OCI-LY7 (cell line): Measurements from ENCODE around the gene CCNB2. TPM values are rescaled to one million over a fixed set of nuclear protein-coding genes. Genes with fewer than 3 reads are reported as not detected.

Source experiments
- BruUV-seq: library from RNA; stranded (reverse); fragments of 400-500 nt; replicated peaks from 2 replicates; lab custom pipeline; 2021; lab: Mats Ljungman, UMichigan
- CTCF ChIA-PET: fragments of 300-600 bp; sonication (Branson Sonifier 250); formaldehyde crosslinking; loops from one replicate; lab custom pipeline; 2022; ENCODE audit warnings: antibody characterized with exemption; ENCODE audit not compliant: unreplicated experiment; lab: Charles Lee
- POLR2A ChIA-PET: fragments of 300-600 bp; sonication (Branson Sonifier 250); formaldehyde crosslinking; loops from one replicate; lab custom pipeline; 2022; ENCODE audit warnings: antibody characterized with exemption; lab: Charles Lee
- DNase-seq: peaks from one replicate; pipeline ENCODE4 v3.0.0-alpha.2; 2015; ENCODE audit warnings: low spot score
- H2AFZ ChIP-seq: fragments of 200-600 bp; sonication (generic), shearing (Covaris generic); 2 replicates; pipeline ENCODE4 v1.6.1; 2014; ENCODE audit warnings: mild to moderate bottlenecking, antibody characterized with exemption, low read length, moderate library complexity
- H3K27ac ChIP-seq: fragments of 200-600 bp; sonication (generic); 2 replicates; pipeline ENCODE4 v1.5.1; 2014; ENCODE audit warnings: mixed run types, low read depth, mild to moderate bottlenecking, moderate library complexity, low read length, inconsistent platforms; ENCODE audit not compliant: poor library complexity, severe bottlenecking
- H3K36me3 ChIP-seq: fragments of 200-600 bp; sonication (generic); 2 replicates; pipeline ENCODE4 v1.6.1; 2014; ENCODE audit warnings: mild to moderate bottlenecking, antibody characterized with exemption, low read length, moderate library complexity, mixed read lengths; ENCODE audit not compliant: insufficient read depth
- H3K4me1 ChIP-seq: fragments of 200-600 bp; sonication (generic); 2 replicates; pipeline ENCODE4 v1.5.1; 2014; ENCODE audit warnings: mild to moderate bottlenecking, low read length; ENCODE audit not compliant: insufficient read depth, poor library complexity, severe bottlenecking
- H3K4me2 ChIP-seq: fragments of 200-600 bp; sonication (generic); 2 replicates; pipeline ENCODE4 v1.6.1; 2014; ENCODE audit warnings: mild to moderate bottlenecking, low read length
- H3K4me3 ChIP-seq: fragments of 200-600 bp; sonication (generic); 2 replicates; pipeline ENCODE4 v1.5.1; 2014; ENCODE audit warnings: mild to moderate bottlenecking, low read depth, low read length; ENCODE audit not compliant: poor library complexity, severe bottlenecking
- H3K79me2 ChIP-seq: fragments of 200-600 bp; sonication (generic); 2 replicates; pipeline ENCODE4 v1.6.1; 2016; ENCODE audit warnings: low read depth, mild to moderate bottlenecking, low read length, moderate library complexity, mixed read lengths; ENCODE audit not compliant: insufficient read depth
- H3K9me2 ChIP-seq: fragments of 200-600 bp; sonication (generic); 2 replicates; pipeline ENCODE4 v1.6.1; 2016; ENCODE audit warnings: mild to moderate bottlenecking, low read length, mixed read lengths; ENCODE audit not compliant: insufficient read depth
- H3K9me3 ChIP-seq: fragments of 200-600 bp; sonication (generic); 2 replicates; pipeline ENCODE4 v1.6.1; 2014; ENCODE audit warnings: mild to moderate bottlenecking, mixed run types, low read length, mixed read lengths
- H4K20me1 ChIP-seq: fragments of 200-600 bp; sonication (generic); 2 replicates; pipeline ENCODE4 v1.6.1; 2014; ENCODE audit warnings: mild to moderate bottlenecking, antibody characterized with exemption, low read length, moderate library complexity, mixed read lengths; ENCODE audit not compliant: insufficient read depth
- CTCF ChIP-seq: fragments of 200-600 bp; sonication (generic); conservative IDR thresholded peaks from 2 replicates; pipeline ENCODE4 v1.5.1; 2014; ENCODE audit warnings: mild to moderate bottlenecking, antibody characterized with exemption, low read length, moderate library complexity, mixed read lengths
- EZH2phosphoT487 ChIP-seq: fragments of 200-600 bp; sonication (generic); IDR thresholded peaks from 2 replicates; pipeline ENCODE4 v1.6.1; 2018; ENCODE audit warnings: low read depth, borderline replicate concordance, mild to moderate bottlenecking, mixed run types, antibody characterized with exemption, low read length, moderate library complexity, mixed read lengths
- intact Hi-C: fragments of 100-400 bp; cut with micrococcal nuclease; formaldehyde crosslinking; loops from one replicate; pipeline ENCODE4 v1.10.0; 2022; ENCODE audit not compliant: unreplicated experiment
- total RNA-seq, 2 experiments: library from RNA; depleted of rRNA in 1 of 2; stranded (reverse); fragments of >200 nt in 1 of 2; shearing (Covaris generic) in 1 of 2; gene quantifications; 2 replicates each; pipeline ENCODE4 v1.2.3, GENCODE V29; 2014 to 2022

The CCNB2 gene
- total RNA-seq, 2 experiments from 2014 or later: 93.9 to 128 TPM

DNA sequence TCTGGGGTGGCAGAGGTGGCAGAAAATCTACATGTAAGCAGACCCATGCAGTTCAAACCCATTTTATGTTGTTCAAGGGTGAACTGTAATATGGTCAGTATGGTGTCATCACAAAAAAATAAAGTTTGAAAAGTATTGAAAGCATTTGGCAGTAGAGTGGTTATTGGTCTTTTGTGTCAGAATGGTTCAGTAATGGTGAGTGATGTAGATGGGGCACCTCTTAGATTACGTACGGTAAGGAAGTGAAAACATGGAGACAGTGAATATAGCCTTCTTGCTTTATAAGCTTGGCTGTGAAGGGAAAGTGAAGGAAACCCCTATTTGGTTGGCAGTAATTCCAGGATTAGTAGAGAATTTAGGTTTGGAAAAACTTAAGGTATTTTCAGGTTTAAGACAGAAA lies 17.2 kb upstream of the CCNB2 start:
- ChIA-PET POLR2A (interaction anchor here (1.1 to 1.6 kb wide), 2 partner anchors 10 to 20 kb away, joined by 3 read pairs; no protein-coding TSS in a partner anchor), CTCF (no interaction called here)
- intact Hi-C loops: no loop called here
- BruUV-seq: no TSS peak
- TF ChIP-seq EZH2phosphoT487: no peak
- TF ChIP-seq CTCF: no peak
- no peak overlapping the region for H2AFZ ChIP-seq
- H3K4me1 ChIP-seq: peaks cover 5% of the 10 kb centered on the region
- no peaks in the 10 kb centered on the region for H4K20me1 ChIP-seq
- no peak overlapping the region for H3K27ac ChIP-seq
- H3K4me2 ChIP-seq: no peak overlapping the region
- H3K79me2 ChIP-seq: no peaks in the 10 kb centered on the region
- no peaks in the 10 kb centered on the region for H3K9me3 ChIP-seq
- no peaks in the 10 kb centered on the region for H3K9me2 ChIP-seq
- no peak overlapping the region for H3K4me3 ChIP-seq
- peaks cover 79% of the 10 kb centered on the region for H3K36me3 ChIP-seq
- DNase-seq: no peak

- BruUV-seq: no TSS peak
- Histone ChIP-seq H3K4me3 (no peak overlapping the region), H3K79me2 (no peaks in the 10 kb centered on the region), H3K9me2 (no peaks in the 10 kb centered on the region), H4K20me1 (no peaks in the 10 kb centered on the region), H3K4me2 (no peak overlapping the region), H3K27ac (no peak overlapping the region), H3K4me1 (peaks cover 6% of the 10 kb centered on the region), H2AFZ (no peak overlapping the region), H3K9me3 (no peaks in the 10 kb centered on the region), H3K36me3 (peaks cover 88% of the 10 kb centered on the region)
- ChIA-PET CTCF (no interaction called here), POLR2A (no interaction called here)
- no peak for TF ChIP-seq CTCF
- no peak for TF ChIP-seq EZH2phosphoT487
- intact Hi-C loops: no loop called here
- no peak for DNase-seq
Observed at GRCh38 chr15:59094077-59094476, 10.9 kb upstream of the CCNB2 start.

GRCh38 chr15:59096429-59096828 lies 8.5 kb upstream of the CCNB2 start:
- no peak overlapping the region for H3K27ac ChIP-seq
- TF ChIP-seq EZH2phosphoT487: no peak
- no peak for TF ChIP-seq CTCF
- H2AFZ ChIP-seq: no peak overlapping the region
- no TSS peak for BruUV-seq
- H3K36me3 ChIP-seq: peaks cover 67% of the 10 kb centered on the region
- H3K4me1 ChIP-seq: peaks cover 6% of the 10 kb centered on the region
- POLR2A ChIA-PET: interaction anchor here (1.2 to 1.6 kb wide), 2 partner anchors 8 to 9 kb away, joined by 3 to 5 read pairs; partner anchors contain the start of gene CCNB2
- no peak overlapping the region for H3K4me2 ChIP-seq
- no peaks in the 10 kb centered on the region for H4K20me1 ChIP-seq
- no peak overlapping the region for H3K4me3 ChIP-seq
- no peak for DNase-seq
- CTCF ChIA-PET: no interaction called here
- intact Hi-C loops: no loop called here
- H3K9me3 ChIP-seq: no peaks in the 10 kb centered on the region
- H3K9me2 ChIP-seq: no peaks in the 10 kb centered on the region
- no peaks in the 10 kb centered on the region for H3K79me2 ChIP-seq
